ENCODE results near the gene GINM1.

Gene GINM1

DNA sequence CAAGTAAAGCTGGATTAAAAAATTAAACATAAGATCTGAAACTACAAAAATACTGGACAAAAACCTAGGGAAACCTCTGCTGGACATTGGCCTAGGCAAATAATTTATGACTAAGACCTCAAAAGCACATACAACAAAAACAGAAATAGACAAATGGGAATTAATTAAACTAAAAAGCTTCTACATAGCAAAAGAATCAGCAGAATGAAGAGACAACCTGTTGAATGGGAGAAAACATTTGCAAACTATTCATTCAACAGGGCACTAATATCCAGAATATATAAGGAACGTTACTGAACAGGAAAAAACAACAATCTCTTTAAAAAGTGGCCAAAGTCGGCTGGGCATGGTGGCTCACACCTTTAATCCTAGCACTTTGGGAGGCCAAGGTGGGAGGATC, 6.8 kb upstream of the GINM1 start:
- H3K4me3 ChIP-seq (ENCODE audit: insufficient read depth, low read depth, low read length), result no peak overlapping the region
- H3K27ac ChIP-seq (ENCODE audit: insufficient read depth, low read depth, low read length, poor library complexity, severe bottlenecking), result no peak overlapping the region
- no peaks in the 10 kb centered on the region for H3K9me3 ChIP-seq (ENCODE audit: control insufficient read depth, low read length)
- WGBS, 2 experiments, result 80 to 88% methylated on average over 2 of the region's 2 CpGs
- no peaks in the 10 kb centered on the region for H3K4me1 ChIP-seq (ENCODE audit: control insufficient read depth, insufficient read depth, low read length)
- peaks cover 24% of the 10 kb centered on the region for H3K27me3 ChIP-seq (ENCODE audit: control insufficient read depth, insufficient read depth, low read length, poor library complexity, severe bottlenecking)
- H3K36me3 ChIP-seq (ENCODE audit: control insufficient read depth, insufficient read depth, low read length), result no peaks in the 10 kb centered on the region

DNA sequence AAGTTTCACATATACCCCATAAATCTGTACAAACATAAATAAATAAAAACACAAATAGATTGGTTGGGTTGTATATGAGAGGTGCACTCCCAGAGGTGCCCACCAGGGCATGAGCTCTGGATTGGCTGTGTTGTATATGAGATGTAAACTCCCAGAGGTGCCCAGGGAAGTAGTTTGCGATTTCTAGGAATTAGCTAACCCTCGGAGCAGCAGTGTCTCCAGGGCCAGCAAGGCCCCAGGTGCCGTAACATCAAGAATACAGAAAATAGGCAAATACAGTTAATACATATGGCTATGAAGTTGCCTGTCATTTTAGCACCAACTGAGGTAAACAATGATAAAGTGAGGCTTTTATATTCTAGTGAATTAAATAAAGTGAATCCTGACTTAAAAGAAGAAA, 5.4 kb upstream of the GINM1 start:
- no peak overlapping the region for H3K27ac ChIP-seq (ENCODE audit: insufficient read depth, low read depth, low read length, poor library complexity, severe bottlenecking)
- no peaks in the 10 kb centered on the region for H3K9me3 ChIP-seq (ENCODE audit: control insufficient read depth, low read length)
- 65 to 75% methylated on average over 3 of the region's 3 CpGs for WGBS, 2 experiments
- peaks cover 31% of the 10 kb centered on the region for H3K27me3 ChIP-seq (ENCODE audit: control insufficient read depth, insufficient read depth, low read length, poor library complexity, severe bottlenecking)
- no peaks in the 10 kb centered on the region for H3K4me1 ChIP-seq (ENCODE audit: control insufficient read depth, insufficient read depth, low read length)
- no peaks in the 10 kb centered on the region for H3K36me3 ChIP-seq (ENCODE audit: control insufficient read depth, insufficient read depth, low read length)
- no peak overlapping the region for H3K4me3 ChIP-seq (ENCODE audit: insufficient read depth, low read depth, low read length)

DNA sequence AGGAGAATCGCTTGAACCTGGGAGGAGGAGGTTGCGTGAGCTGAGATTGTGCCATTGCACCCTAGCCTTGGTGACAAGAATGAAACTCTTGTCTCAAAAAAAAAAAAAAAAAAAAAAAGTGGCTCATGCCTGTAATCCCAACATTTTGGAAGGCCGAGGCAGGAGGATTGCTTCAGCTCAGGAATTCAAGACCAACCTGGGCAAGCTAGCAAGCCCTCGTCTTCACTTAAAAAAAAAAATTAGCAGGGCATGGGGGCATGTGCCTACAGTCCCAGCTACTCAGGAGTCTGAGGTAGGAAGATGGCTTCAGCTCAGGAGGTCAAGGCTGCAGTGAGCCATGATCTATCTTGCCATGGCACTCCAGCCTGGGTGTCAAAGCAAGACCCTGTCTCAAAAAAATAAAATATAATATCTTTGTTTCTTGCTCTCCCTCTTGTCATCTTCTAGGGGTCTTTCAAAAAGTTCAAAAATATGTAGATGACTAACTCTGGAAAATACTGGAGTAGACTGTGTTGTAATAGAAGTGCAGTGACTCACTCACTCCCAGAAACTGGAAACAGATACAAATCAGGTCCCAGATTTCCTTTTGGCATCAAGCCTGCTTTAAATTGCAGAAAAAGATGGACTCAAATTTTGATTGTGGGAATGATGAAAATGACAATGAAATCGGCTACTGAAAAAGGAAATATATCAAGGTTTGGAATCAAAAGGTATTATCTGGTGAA, 2.8 kb upstream of the GINM1 start:
- Histone ChIP-seq H3K9me3 (ENCODE audit: control insufficient read depth, low read length) (no peaks in the 10 kb centered on the region), H3K4me3 (ENCODE audit: insufficient read depth, low read depth, low read length) (no peak overlapping the region), H3K27me3 (ENCODE audit: control insufficient read depth, insufficient read depth, low read length, poor library complexity, severe bottlenecking) (peaks cover 21% of the 10 kb centered on the region), H3K4me1 (ENCODE audit: control insufficient read depth, insufficient read depth, low read length) (no peaks in the 10 kb centered on the region), H3K36me3 (ENCODE audit: control insufficient read depth, insufficient read depth, low read length) (no peaks in the 10 kb centered on the region), H3K27ac (ENCODE audit: insufficient read depth, low read depth, low read length, poor library complexity, severe bottlenecking) (no peak overlapping the region)
- 86 to 90% methylated on average over 5 of the region's 5 CpGs for WGBS, 2 experiments

DNA sequence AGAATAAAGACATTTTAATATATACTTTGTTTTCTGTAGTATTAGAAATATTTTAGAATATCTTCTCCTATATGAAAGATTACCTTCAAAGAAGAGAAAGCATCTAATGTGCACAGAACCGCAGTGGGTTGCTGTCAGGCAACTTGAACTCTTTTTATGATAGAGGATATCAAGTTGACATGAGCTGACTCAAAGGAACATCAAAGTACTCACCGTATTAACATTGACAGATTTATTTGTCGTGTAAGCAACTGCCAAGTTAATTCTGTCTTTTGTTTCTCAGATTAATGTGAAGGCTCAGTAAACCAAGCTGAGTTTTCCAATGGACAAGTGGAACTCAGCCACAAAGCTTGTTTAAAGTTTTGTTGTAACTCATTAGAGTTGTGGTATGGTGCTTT, 2.2 kb upstream of the GINM1 start:
- WGBS, 2 experiments, result 90 to 91% methylated on average over 3 of the region's 3 CpGs
- Histone ChIP-seq H3K9me3 (ENCODE audit: control insufficient read depth, low read length) (no peaks in the 10 kb centered on the region), H3K27me3 (ENCODE audit: control insufficient read depth, insufficient read depth, low read length, poor library complexity, severe bottlenecking) (peaks cover 21% of the 10 kb centered on the region), H3K4me3 (ENCODE audit: insufficient read depth, low read depth, low read length) (no peak overlapping the region), H3K4me1 (ENCODE audit: control insufficient read depth, insufficient read depth, low read length) (no peaks in the 10 kb centered on the region), H3K27ac (ENCODE audit: insufficient read depth, low read depth, low read length, poor library complexity, severe bottlenecking) (no peak overlapping the region), H3K36me3 (ENCODE audit: control insufficient read depth, insufficient read depth, low read length) (no peaks in the 10 kb centered on the region)

DNA sequence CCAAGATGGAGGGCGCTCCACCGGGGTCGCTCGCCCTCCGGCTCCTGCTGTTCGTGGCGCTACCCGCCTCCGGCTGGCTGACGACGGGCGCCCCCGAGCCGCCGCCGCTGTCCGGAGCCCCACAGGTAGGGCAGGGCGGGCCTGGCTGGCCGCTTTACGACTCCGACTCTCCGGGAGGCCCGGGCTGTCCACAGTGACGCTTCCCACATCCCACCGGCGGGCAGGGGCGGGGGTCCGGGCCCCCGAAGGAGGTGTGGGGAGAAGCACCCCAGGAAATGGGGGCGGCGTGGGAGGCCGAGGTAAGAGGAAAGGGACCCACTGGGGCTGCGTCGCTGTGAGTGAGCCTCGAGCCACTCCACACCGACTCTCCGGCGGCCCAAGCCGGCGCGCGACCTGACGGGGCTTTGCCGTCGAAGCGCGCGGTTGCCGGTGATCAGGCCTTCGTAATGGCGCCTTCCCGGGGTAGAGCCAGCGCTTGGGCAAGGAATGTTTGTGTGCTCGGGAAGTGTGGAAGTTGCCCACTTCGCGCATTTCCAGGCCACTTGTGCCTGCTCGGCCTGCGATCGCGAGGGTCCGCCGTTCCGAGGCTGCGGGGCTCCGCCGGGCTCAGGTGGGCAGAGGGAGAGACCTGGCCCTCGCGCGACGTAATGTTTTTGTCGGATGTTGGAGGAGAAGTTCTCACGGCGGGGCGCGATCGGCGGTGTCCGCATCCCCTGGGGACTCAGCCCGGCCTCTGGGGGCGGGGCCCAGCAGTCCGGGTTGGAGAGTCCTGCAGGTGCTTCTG, 427 bp downstream of the GINM1 start:
- WGBS, 2 experiments, result 0 to 1% methylated on average over 81 of the region's 81 CpGs
- Histone ChIP-seq H3K36me3 (ENCODE audit: control insufficient read depth, insufficient read depth, low read length) (no peaks in the 10 kb centered on the region), H3K27me3 (ENCODE audit: control insufficient read depth, insufficient read depth, low read length, poor library complexity, severe bottlenecking) (peaks cover 12% of the 10 kb centered on the region), H3K9me3 (ENCODE audit: control insufficient read depth, low read length) (no peaks in the 10 kb centered on the region), H3K27ac (ENCODE audit: insufficient read depth, low read depth, low read length, poor library complexity, severe bottlenecking) (peak overlapping the region; percentile 51), H3K4me3 (ENCODE audit: insufficient read depth, low read depth, low read length) (peak overlapping the region; percentile 85), H3K4me1 (ENCODE audit: control insufficient read depth, insufficient read depth, low read length) (no peaks in the 10 kb centered on the region)

DNA sequence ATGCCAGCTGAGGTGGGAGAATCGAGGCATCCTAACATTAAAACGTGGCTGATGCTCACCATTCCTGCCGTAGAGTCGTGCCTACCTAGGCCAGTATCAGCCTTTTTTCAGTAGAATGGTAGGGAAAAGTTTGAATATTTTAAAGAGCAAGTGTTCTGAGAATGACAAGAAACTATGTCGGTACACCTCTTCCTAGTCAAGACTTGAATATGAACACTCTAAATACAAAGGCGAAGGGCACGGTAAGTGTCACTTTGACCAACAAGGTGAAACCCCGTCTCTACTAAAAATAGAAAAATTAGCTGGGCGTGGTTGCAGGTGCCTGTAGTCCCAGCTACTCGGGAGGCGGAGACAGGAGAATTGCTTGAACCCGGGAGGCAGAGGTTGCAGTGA, 1.0 kb downstream of the GINM1 start:
- 48% methylated on average over 12 of the region's 12 CpGs for WGBS, 2 experiments
- Histone ChIP-seq H3K27me3 (ENCODE audit: control insufficient read depth, insufficient read depth, low read length, poor library complexity, severe bottlenecking) (peaks cover 12% of the 10 kb centered on the region), H3K4me1 (ENCODE audit: control insufficient read depth, insufficient read depth, low read length) (no peaks in the 10 kb centered on the region), H3K4me3 (ENCODE audit: insufficient read depth, low read depth, low read length) (peak overlapping the region; percentile 85), H3K36me3 (ENCODE audit: control insufficient read depth, insufficient read depth, low read length) (no peaks in the 10 kb centered on the region), H3K9me3 (ENCODE audit: control insufficient read depth, low read length) (no peaks in the 10 kb centered on the region), H3K27ac (ENCODE audit: insufficient read depth, low read depth, low read length, poor library complexity, severe bottlenecking) (no peak overlapping the region)

DNA sequence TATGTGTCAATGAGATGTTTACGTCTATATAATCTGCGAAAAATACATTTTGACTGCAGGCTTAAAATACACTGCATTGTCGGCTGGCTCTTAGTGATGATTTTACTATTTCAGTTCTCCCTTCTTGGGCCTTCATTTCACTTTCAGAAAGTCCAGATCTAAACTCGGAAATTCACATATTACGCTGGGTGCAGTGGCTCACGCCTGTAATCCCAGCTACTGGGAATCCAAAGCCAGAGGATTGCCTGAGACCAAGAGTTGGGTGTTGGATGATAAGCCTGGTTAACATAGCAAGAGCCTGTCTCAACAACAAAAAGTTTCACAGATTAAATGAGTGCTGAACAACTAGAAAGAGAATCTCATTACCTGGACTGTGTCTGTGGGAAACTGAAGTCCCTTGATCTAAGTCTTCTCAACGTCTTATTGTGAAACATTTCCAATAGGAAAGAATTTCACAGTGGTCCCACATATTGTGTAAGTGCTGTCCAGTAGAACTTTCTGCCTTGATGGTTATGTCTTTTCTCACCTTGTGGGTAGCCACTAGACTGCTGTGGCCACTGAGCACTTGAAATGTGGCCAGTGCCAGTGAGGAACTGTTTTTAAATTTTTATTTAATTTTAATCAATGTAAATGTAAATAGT, 1.9 kb downstream of the GINM1 start:
- peaks cover 12% of the 10 kb centered on the region for H3K27me3 ChIP-seq (ENCODE audit: control insufficient read depth, insufficient read depth, low read length, poor library complexity, severe bottlenecking)
- no peaks in the 10 kb centered on the region for H3K4me1 ChIP-seq (ENCODE audit: control insufficient read depth, insufficient read depth, low read length)
- H3K27ac ChIP-seq (ENCODE audit: insufficient read depth, low read depth, low read length, poor library complexity, severe bottlenecking), result no peak overlapping the region
- H3K4me3 ChIP-seq (ENCODE audit: insufficient read depth, low read depth, low read length), result no peak overlapping the region
- 94 to 95% methylated on average over 7 of the region's 7 CpGs for WGBS, 2 experiments
- no peaks in the 10 kb centered on the region for H3K9me3 ChIP-seq (ENCODE audit: control insufficient read depth, low read length)
- no peaks in the 10 kb centered on the region for H3K36me3 ChIP-seq (ENCODE audit: control insufficient read depth, insufficient read depth, low read length)

DNA sequence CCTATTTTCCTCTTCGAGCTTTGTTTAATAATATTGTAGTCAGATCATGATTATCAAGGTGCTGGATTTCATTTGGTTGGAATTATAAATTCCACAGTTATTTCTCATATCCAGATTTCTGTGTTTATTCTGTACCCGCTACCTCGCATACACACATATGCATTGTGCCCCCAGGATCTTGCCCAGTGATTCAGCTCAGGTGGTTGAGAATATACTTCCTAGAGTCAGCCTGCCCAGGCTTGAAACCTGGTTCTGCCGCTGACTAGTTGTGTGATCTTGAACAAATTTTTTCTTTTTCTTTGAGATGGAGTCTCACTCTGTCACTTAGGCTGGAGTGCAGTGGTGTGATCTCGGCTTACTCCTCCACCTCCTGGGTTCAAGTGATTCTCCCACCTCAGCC, 14.7 kb downstream of the GINM1 start:
- H3K4me3 ChIP-seq (ENCODE audit: insufficient read depth, low read depth, low read length), result no peak overlapping the region
- WGBS, 2 experiments, result 95 to 98% methylated on average over 4 to 5 of the region's 5 CpGs
- no peaks in the 10 kb centered on the region for H3K9me3 ChIP-seq (ENCODE audit: control insufficient read depth, low read length)
- no peaks in the 10 kb centered on the region for H3K27me3 ChIP-seq (ENCODE audit: control insufficient read depth, insufficient read depth, low read length, poor library complexity, severe bottlenecking)
- H3K4me1 ChIP-seq (ENCODE audit: control insufficient read depth, insufficient read depth, low read length), result no peaks in the 10 kb centered on the region
- H3K27ac ChIP-seq (ENCODE audit: insufficient read depth, low read depth, low read length, poor library complexity, severe bottlenecking), result no peak overlapping the region
- H3K36me3 ChIP-seq (ENCODE audit: control insufficient read depth, insufficient read depth, low read length), result peaks cover 19% of the 10 kb centered on the region

DNA sequence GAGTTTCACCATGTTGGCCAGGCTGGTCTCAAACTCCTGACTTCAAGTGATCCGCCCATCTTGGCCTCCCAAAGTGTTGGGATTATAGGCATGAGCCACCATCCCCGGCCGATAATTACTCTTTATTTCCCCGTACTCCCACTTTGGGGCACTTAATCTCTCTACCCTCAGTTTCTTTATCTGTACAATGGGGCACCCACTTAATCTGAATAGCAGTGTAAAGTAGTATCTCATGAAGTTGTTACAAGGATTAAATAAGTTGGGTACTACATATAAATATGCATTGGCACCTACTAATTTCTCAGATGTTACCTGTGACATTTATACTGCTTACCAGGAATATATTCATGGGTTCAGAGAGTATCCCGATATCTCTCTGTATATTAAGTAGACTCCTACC, 15.2 kb downstream of the GINM1 start:
- Histone ChIP-seq H3K9me3 (ENCODE audit: control insufficient read depth, low read length) (no peaks in the 10 kb centered on the region), H3K27me3 (ENCODE audit: control insufficient read depth, insufficient read depth, low read length, poor library complexity, severe bottlenecking) (no peaks in the 10 kb centered on the region), H3K27ac (ENCODE audit: insufficient read depth, low read depth, low read length, poor library complexity, severe bottlenecking) (no peak overlapping the region), H3K4me3 (ENCODE audit: insufficient read depth, low read depth, low read length) (no peak overlapping the region), H3K36me3 (ENCODE audit: control insufficient read depth, insufficient read depth, low read length) (peaks cover 23% of the 10 kb centered on the region), H3K4me1 (ENCODE audit: control insufficient read depth, insufficient read depth, low read length) (no peaks in the 10 kb centered on the region)
- 96 to 99% methylated on average over 5 of the region's 5 CpGs for WGBS, 2 experiments

DNA sequence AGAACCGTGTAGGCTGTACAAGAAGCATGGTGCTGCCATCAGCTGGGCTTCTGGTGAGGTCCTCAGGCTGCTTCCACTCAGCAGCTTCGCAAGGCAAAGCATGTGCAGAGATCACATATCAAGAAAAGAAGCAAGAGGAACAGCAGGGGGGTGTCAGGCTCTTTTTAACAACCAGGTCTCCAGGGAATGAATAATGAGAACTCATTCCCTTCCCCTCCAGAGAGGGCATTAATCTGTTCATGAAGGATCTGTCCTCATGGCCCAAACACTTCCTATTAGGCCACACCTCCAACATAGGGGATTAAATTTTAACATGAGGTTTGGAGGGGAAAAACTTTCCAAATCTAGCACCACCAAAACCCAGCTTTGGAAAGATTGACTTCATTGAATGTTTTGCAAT, 20.0 kb downstream of the GINM1 start:
- Histone ChIP-seq H3K4me1 (ENCODE audit: control insufficient read depth, insufficient read depth, low read length) (no peaks in the 10 kb centered on the region), H3K27me3 (ENCODE audit: control insufficient read depth, insufficient read depth, low read length, poor library complexity, severe bottlenecking) (no peaks in the 10 kb centered on the region), H3K36me3 (ENCODE audit: control insufficient read depth, insufficient read depth, low read length) (peaks cover 15% of the 10 kb centered on the region), H3K9me3 (ENCODE audit: control insufficient read depth, low read length) (no peaks in the 10 kb centered on the region), H3K4me3 (ENCODE audit: insufficient read depth, low read depth, low read length) (no peak overlapping the region), H3K27ac (ENCODE audit: insufficient read depth, low read depth, low read length, poor library complexity, severe bottlenecking) (no peak overlapping the region)
- 88 to 93% methylated on average over 2 of the region's 2 CpGs for WGBS, 2 experiments
